Epithelial cell of proximal tubule (primary cell): Measurements from ENCODE around the gene ZXDB. TPM values are rescaled to one million over a fixed set of nuclear protein-coding genes. Genes with fewer than 3 reads are reported as not detected.
A peak's percentile ranks its signal among the peaks of the same experiment; 100 is the strongest.
"Not testable (repeated sequence)": the region's sequence is repeated elsewhere in the genome, so short reads cannot be mapped to it uniquely, and the experiment has no call there.

Experiments
- DNase-seq: peaks from one replicate; pipeline ENCODE4 v3.0.0-alpha.2; 2011; ENCODE audit warnings: low read depth
- H3K4me3 ChIP-seq: 2 replicates; pipeline ENCODE4 v1.5.1; 2011; ENCODE audit warnings: low read depth, mild to moderate bottlenecking, low read length
- CTCF ChIP-seq: conservative IDR thresholded peaks from 2 replicates; pipeline ENCODE4 v1.5.1; 2012; ENCODE audit warnings: low read depth, mild to moderate bottlenecking, low read length
- total RNA-seq: library from RNA; depleted of rRNA; stranded (reverse); fragments of >200 nt; gene quantifications from 2 replicates; pipeline ENCODE4 v1.2.3, GENCODE V29; 2015

The ZXDB gene
- 5.1 and 5.2 TPM in 2 replicates for total RNA-seq

GRCh38 chrX:57591284-57592159 lies at the start of gene ZXDB:
Gene ZXDB, plus strand, starts transcription at chrX:57592011. Its CDS starts 38 bp downstream, at chrX:57592049.
- DNase-seq, result peak; percentile 7
- peak within 1 kb of the TSS; percentile 58 for H3K4me3 ChIP-seq

- no peak overlapping the region for H3K4me3 ChIP-seq
- no peak for DNase-seq
- no peak for TF ChIP-seq CTCF
These were observed 26.6 kb upstream of the ZXDB start for GRCh38 chrX:57565198-57565597.

- peak; percentile 49 for TF ChIP-seq CTCF
- DNase-seq, result no peak
- no peak overlapping the region for H3K4me3 ChIP-seq
These were observed 18.1 kb upstream of the ZXDB start for GRCh38 chrX:57573754-57574153.

GRCh38 chrX:57582948-57583347 lies 8.9 kb upstream of the ZXDB start:
- not testable (repeated sequence) for DNase-seq, H3K4me3 ChIP-seq
- TF ChIP-seq CTCF, result peak; percentile 45

GRCh38 chrX:57583477-57583876 lies 8.3 kb upstream of the ZXDB start:
- no peak for DNase-seq
- TF ChIP-seq CTCF, result no peak
- no peak overlapping the region for H3K4me3 ChIP-seq

GRCh38 chrX:57586360-57586759 lies 5.5 kb upstream of the ZXDB start:
- H3K4me3 ChIP-seq, result no peak overlapping the region
- DNase-seq, result no peak
- TF ChIP-seq CTCF, result no peak

GRCh38 chrX:57587062-57587461 lies 4.7 kb upstream of the ZXDB start:
- TF ChIP-seq CTCF, result no peak
- no peak overlapping the region for H3K4me3 ChIP-seq
- DNase-seq, result no peak
